ENCODE results near the gene SAPCD2.

GRCh38 chr9:137087409-137087925 lies 17.1 kb upstream of the SAPCD2 start:
- TF ChIP-seq EZH2phosphoT487 (IDR thresholded peaks at IDR 0.05; ENCODE audit: low read length) = no peak
- TF ChIP-seq CTCF (IDR thresholded peaks at IDR 0.05; ENCODE audit: low read length) = no peak

All from MM.1S (cell line).